NCI-H526 treated with DMSO at 0.1 percent for 48 hours (cell line): ENCODE data around the gene UTP4.
A peak's percentile ranks its signal among the peaks of the same experiment; 100 is the strongest.

Experiments
- DNase-seq: peaks from one replicate; lab custom pipeline; 2025; lab: John Stamatoyannopoulos, UW

The UTP4 gene

GRCh38 chr16:69132424-69133252 is at the start of gene UTP4, which contains the start of gene CHTF8:
Gene UTP4 (plus strand): TSS chr16:69132649. CDS start chr16:69133460, 811 bp downstream.
Gene CHTF8 (minus strand): TSS chr16:69132588. CDS start chr16:69121458, 11,130 bp downstream.
- DNase-seq = peak; percentile 59

GRCh38 chr16:69083306-69083941 is 49.0 kb upstream of the UTP4 start:
- no peak for DNase-seq

GRCh38 chr16:69084289-69084688 is 48.2 kb upstream of the UTP4 start:
- no peak for DNase-seq

GRCh38 chr16:69085032-69085695 is 47.3 kb upstream of the UTP4 start:
- DNase-seq = no peak

- DNase-seq = no peak
These were observed 45.3 kb upstream of the UTP4 start for GRCh38 chr16:69087161-69087581.

GRCh38 chr16:69088684-69089083 is 43.8 kb upstream of the UTP4 start:
- no peak for DNase-seq

- DNase-seq = no peak
These were observed 43.1 kb upstream of the UTP4 start for GRCh38 chr16:69089091-69089910.

- no peak for DNase-seq
These were observed 38.5 kb upstream of the UTP4 start for GRCh38 chr16:69093974-69094373.

GRCh38 chr16:69094501-69094900 is 37.9 kb upstream of the UTP4 start:
- no peak for DNase-seq

- DNase-seq = no peak
These were observed 37.3 kb upstream of the UTP4 start for GRCh38 chr16:69095193-69095592.

- DNase-seq = no peak
These were observed 32.3 kb upstream of the UTP4 start for GRCh38 chr16:69100071-69100691.

GRCh38 chr16:69105501-69106361 is 26.7 kb upstream of the UTP4 start, which contains the start of gene HAS3:
Gene HAS3 (plus strand): TSS chr16:69105653. CDS start chr16:69109396, 3,743 bp downstream.
- peak; percentile 30 for DNase-seq

GRCh38 chr16:69106491-69107315 is 25.7 kb upstream of the UTP4 start:
- DNase-seq = no peak

- no peak for DNase-seq
These were observed 25.0 kb upstream of the UTP4 start for GRCh38 chr16:69107316-69107962.

- no peak for DNase-seq
These were observed 24.2 kb upstream of the UTP4 start for GRCh38 chr16:69108064-69108904.

GRCh38 chr16:69108905-69109252 is 23.6 kb upstream of the UTP4 start:
- no peak for DNase-seq

- DNase-seq = no peak
These were observed 22.8 kb upstream of the UTP4 start for GRCh38 chr16:69109486-69110270.
